Erythroblast (primary cell): ENCODE data around the gene GTF2H4.

Source experiments
- GATA1 ChIP-seq: IDR thresholded peaks from 2 replicates; pipeline ENCODE4 v1.6.1; 2011; ENCODE audit warnings: low read depth, mild to moderate bottlenecking, control low read depth, low read length, moderate library complexity
- POLR2A ChIP-seq: IDR thresholded peaks from 2 replicates; pipeline ENCODE4 v1.6.1; 2011; ENCODE audit warnings: mild to moderate bottlenecking, low read length

DNA sequence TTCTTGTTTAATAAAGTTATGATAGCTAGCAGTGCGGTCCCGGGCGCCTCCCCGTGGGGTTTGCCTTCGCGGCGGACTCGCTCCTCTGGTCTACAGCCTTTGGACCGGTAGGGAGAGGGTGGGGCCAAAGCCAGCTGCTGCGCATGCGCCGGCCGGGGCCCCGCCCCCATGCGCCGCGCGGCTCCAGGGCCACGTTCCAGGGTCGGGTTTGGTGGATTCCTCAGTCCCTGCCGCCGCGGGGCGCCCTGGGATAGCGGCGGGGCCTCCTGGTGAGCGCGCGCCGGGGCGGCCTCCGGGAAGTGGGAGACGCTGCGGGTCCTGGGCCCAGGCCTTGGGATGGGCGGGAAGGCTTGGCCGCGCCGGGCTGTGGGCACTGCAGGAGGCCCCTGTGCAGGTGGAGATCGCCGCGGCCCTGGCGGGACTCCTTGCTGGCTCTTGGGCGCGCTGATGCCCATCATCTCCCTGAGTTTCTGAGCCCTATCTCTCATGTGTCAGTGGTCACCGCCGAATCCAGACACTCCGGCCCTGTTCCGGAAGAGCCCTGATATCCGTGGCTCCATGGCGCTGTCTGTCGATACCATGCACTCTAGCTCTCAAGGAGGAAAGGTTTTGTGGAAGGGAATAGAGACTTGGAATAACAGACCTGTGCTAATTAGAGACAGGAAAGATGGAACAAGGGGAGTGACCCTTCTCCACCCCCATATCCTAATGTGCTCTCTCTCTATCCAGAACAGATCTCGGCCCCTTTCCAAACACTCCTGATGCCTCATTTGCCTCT lies 6.3 kb downstream of the GTF2H4 start, which contains the start of gene VARS2:
- peak; percentile 89 for TF ChIP-seq POLR2A
- TF ChIP-seq GATA1 = no peak
